Thyroid gland (tissue), 4 donors: ENCODE data around the gene THBS1. TPM values are rescaled to one million over a fixed set of nuclear protein-coding genes. Genes with fewer than 3 reads are reported as not detected.

Experiments used
- DNase-seq, 2 donors: peaks; one replicate each; pipeline ENCODE4 v3.0.0-alpha.2; 2019
- H3K27ac ChIP-seq, 3 donors: fragments of 200-600 bp; sonication (generic); 1 replicate in 2 of 3; 2 replicates in 1 of 3; pipeline ENCODE4 v1.5.1; 2016 to 2019; ENCODE audit warnings: mild to moderate bottlenecking in 1 of 3, moderate library complexity in 1 of 3
- H3K27me3 ChIP-seq: fragments of 200-600 bp; sonication (generic); one replicate; pipeline ENCODE4 v1.5.1; 2019
- H3K36me3 ChIP-seq, 2 donors: fragments of 200-600 bp; sonication (generic); one replicate each; pipeline ENCODE4 v1.5.1; 2016 to 2019
- H3K4me1 ChIP-seq, 2 donors: fragments of 200-600 bp; sonication (generic); one replicate each; pipeline ENCODE4 v1.5.1; 2017 to 2019
- H3K4me3 ChIP-seq, 3 donors: fragments of 200-600 bp; sonication (generic); replicated peaks in 1 of 3; 1 replicate in 2 of 3; 2 replicates in 1 of 3; pipeline ENCODE4 v1.5.1; 2016; ENCODE audit warnings: mild to moderate bottlenecking in 1 of 3
- H3K9me3 ChIP-seq: fragments of 200-600 bp; sonication (generic); one replicate; pipeline ENCODE4 v1.5.1; 2017
- CTCF ChIP-seq, 6 experiments: fragments of 200-600 bp in 3 of 6; fragments of 450-650 bp in 3 of 6; sonication (generic) in 3 of 6; IDR thresholded peaks; one replicate each; pipeline ENCODE4 v1.5.1; 2016 to 2019; ENCODE audit warnings: antibody characterized with exemption in 6 of 6, mild to moderate bottlenecking in 2 of 6, inconsistent platforms in 1 of 6, moderate library complexity in 1 of 6
- POLR2A ChIP-seq, 2 donors: fragments of 450-650 bp; IDR thresholded peaks; one replicate each; pipeline ENCODE4 v1.6.1; 2017; ENCODE audit warnings: antibody characterized with exemption in 2 of 2, mild to moderate bottlenecking in 2 of 2, moderate library complexity in 1 of 2
- WGBS, 2 donors: methylation state at CpG; one replicate each; pipeline ENCODE4 v1.1.5; 2017; 5-methylcytosine and 5-hydroxymethylcytosine counted together
- intact Hi-C: fragments of 100-400 bp; cut with DNase I; formaldehyde crosslinking; loops from one replicate; pipeline ENCODE4 v1.15.1; 2023
- total RNA-seq, 4 donors: library from RNA; depleted of rRNA; stranded (reverse); fragments of >200 nt; gene quantifications; one replicate each; pipeline ENCODE4 v1.2.3, GENCODE V29; 2016

Gene THBS1
- total RNA-seq, 4 donors from 2014 or later: 15.3 to 155 (median 57.8) TPM

- H3K9me3 ChIP-seq: no peaks in the 10 kb centered on the region
- H3K27me3 ChIP-seq: no peaks in the 10 kb centered on the region
- no peak for DNase-seq
- H3K36me3 ChIP-seq: no peaks in the 10 kb centered on the region
- 86 to 89% methylated on average over 2 of the region's 2 CpGs for WGBS, 2 donors
- no peaks in the 10 kb centered on the region for H3K4me1 ChIP-seq
- TF ChIP-seq CTCF (IDR thresholded peaks at IDR 0.05) (no peak), POLR2A (IDR thresholded peaks at IDR 0.05) (no peak)
- H3K27ac ChIP-seq: no peak overlapping the region
- intact Hi-C loops: loop anchor here (5.0 kb wide), 1 partner anchor 761 kb away; no protein-coding TSS in a partner anchor
- H3K4me3 ChIP-seq: no peak overlapping the region
These were observed 7.6 kb upstream of the THBS1 start for GRCh38 chr15:39573287-39573686.

GRCh38 chr15:39573844-39574243 is 7.0 kb upstream of the THBS1 start:
- H3K27ac ChIP-seq: no peak overlapping the region
- 76 to 81% methylated on average over 4 of the region's 4 CpGs for WGBS, 2 donors
- H3K4me3 ChIP-seq: no peak overlapping the region
- intact Hi-C loops: loop anchor here (5.0 kb wide), 1 partner anchor 762 kb away; no protein-coding TSS in a partner anchor
- DNase-seq: no peak
- TF ChIP-seq CTCF (IDR thresholded peaks at IDR 0.05): no peak
- no peak for TF ChIP-seq POLR2A (IDR thresholded peaks at IDR 0.05)
- peaks cover 0 to 2% of the 10 kb centered on the region in 2 donors for H3K4me1 ChIP-seq
- H3K36me3 ChIP-seq: no peaks in the 10 kb centered on the region
- H3K9me3 ChIP-seq: no peaks in the 10 kb centered on the region
- no peaks in the 10 kb centered on the region for H3K27me3 ChIP-seq

GRCh38 chr15:39574427-39574826 is 6.5 kb upstream of the THBS1 start:
- DNase-seq: no peak
- intact Hi-C loops: loop anchor here (5.0 kb wide), 1 partner anchor 762 kb away; no protein-coding TSS in a partner anchor
- Histone ChIP-seq H3K36me3 (no peaks in the 10 kb centered on the region), H3K4me3 (no peak overlapping the region), H3K27me3 (no peaks in the 10 kb centered on the region), H3K27ac (no peak overlapping the region), H3K9me3 (no peaks in the 10 kb centered on the region), H3K4me1 (peaks cover 0 to 8% of the 10 kb centered on the region in 2 donors)
- 93 to 95% methylated on average over 1 of the region's 1 CpG for WGBS, 2 donors
- no peak for TF ChIP-seq POLR2A (IDR thresholded peaks at IDR 0.05)
- TF ChIP-seq CTCF (IDR thresholded peaks at IDR 0.05): no peak

- DNase-seq: no peak
- Histone ChIP-seq H3K9me3 (no peaks in the 10 kb centered on the region), H3K27me3 (no peaks in the 10 kb centered on the region), H3K36me3 (no peaks in the 10 kb centered on the region), H3K4me1 (peaks cover 0 to 8% of the 10 kb centered on the region in 2 donors), H3K27ac (no peak overlapping the region), H3K4me3 (no peak overlapping the region)
- intact Hi-C loops: no loop called here
- TF ChIP-seq POLR2A (IDR thresholded peaks at IDR 0.05): no peak
- 95 to 97% methylated on average over 6 of the region's 6 CpGs for WGBS, 2 donors
These were observed 5.7 kb upstream of the THBS1 start for GRCh38 chr15:39575180-39575579.

- peak; percentile 30 to 43 for DNase-seq
- Histone ChIP-seq H3K27ac (no peak overlapping the region), H3K36me3 (peaks cover 0 to 3% of the 10 kb centered on the region in 2 donors), H3K27me3 (no peaks in the 10 kb centered on the region), H3K9me3 (no peaks in the 10 kb centered on the region), H3K4me3 (no peak overlapping the region), H3K4me1 (peaks cover 8% of the 10 kb centered on the region in 2 donors)
- intact Hi-C loops: no loop called here
- peak in 1 of 6 experiments; percentile 16 for TF ChIP-seq CTCF (IDR thresholded peaks at IDR 0.05)
- TF ChIP-seq POLR2A (IDR thresholded peaks at IDR 0.05): no peak
- 63 to 64% methylated on average over 5 of the region's 5 CpGs for WGBS, 2 donors
These were observed 1.9 kb upstream of the THBS1 start for GRCh38 chr15:39578851-39579486.
